GM12878 (cell line): ENCODE results near the gene MEN1. TPM values are rescaled to one million over a fixed set of nuclear protein-coding genes. Genes with fewer than 3 reads are reported as not detected.

Experiments
- ATAC-seq: fragments of 200-7000 bp; cut with Tn5 transposase; 3 replicates; pipeline ENCODE4 v1.9.1; 2020; ENCODE audit warnings: mild to moderate bottlenecking, moderate library complexity
- BruUV-seq: library from RNA; stranded (reverse); fragments of 400-500 nt; replicated peaks from 2 replicates; lab custom pipeline; 2021; lab: Mats Ljungman, UMichigan
- CTCF ChIA-PET: fragments of 300-600 bp; sonication (Branson Sonifier 250); formaldehyde crosslinking; extraction: SDS; loops from one replicate; lab custom pipeline; 2021; ENCODE audit warnings: inconsistent platforms; lab: Yijun Ruan, JAX
- POLR2A ChIA-PET: fragments of 350-600 bp; formaldehyde crosslinking; extraction: SDS; loops from one replicate; lab custom pipeline; 2021; ENCODE audit warnings: inconsistent platforms; lab: Charles Lee
- RAD21 ChIA-PET: fragments of 300-600 bp; sonication (Branson Sonifier 250); formaldehyde crosslinking; loops from one replicate; lab custom pipeline; 2023; ENCODE audit warnings: antibody characterized with exemption; ENCODE audit not compliant: unreplicated experiment; lab: Charles Lee
- SMC1A ChIA-PET: fragments of 300-600 bp; sonication (Branson Sonifier 250); formaldehyde crosslinking; loops from one replicate; lab custom pipeline; 2023; ENCODE audit not compliant: unreplicated experiment, uncharacterized antibody; lab: Charles Lee
- DNase-seq: peaks from one replicate; pipeline ENCODE4 v3.0.0-alpha.2; 2011; ENCODE audit warnings: low read depth, low spot score
- FAIRE-seq: peaks from 3 replicates; lab custom pipeline; 2011; peaks lifted over from hg19 to GRCh38; lab: Jason Lieb, UNC
- H2AFZ ChIP-seq: 2 replicates; pipeline ENCODE4 v1.6.0; 2011; ENCODE audit warnings: low read depth, low read length, control low read depth; ENCODE audit not compliant: control insufficient read depth
- H3K27ac ChIP-seq: 2 replicates; pipeline ENCODE4 v1.5.1; 2011; ENCODE audit warnings: control low read depth; ENCODE audit not compliant: control insufficient read depth, insufficient read depth
- H3K27me3 ChIP-seq, 2 experiments: replicated peaks in 1 of 2; 2 replicates each; pipeline versions ENCODE4 v1.6.0 to v1.6.1; 2011; ENCODE audit warnings: low read length in 1 of 2; ENCODE audit not compliant: control insufficient read depth in 2 of 2, insufficient read depth in 2 of 2
- H3K36me3 ChIP-seq, 2 experiments: 2 replicates each; pipeline ENCODE4 v1.5.1; 2011; ENCODE audit warnings: low read length in 1 of 2; ENCODE audit not compliant: control insufficient read depth in 2 of 2, insufficient read depth in 2 of 2
- H3K4me1 ChIP-seq: 2 replicates; pipeline ENCODE4 v1.6.1; 2011; ENCODE audit warnings: mild to moderate bottlenecking, low read length, moderate library complexity, mixed read lengths; ENCODE audit not compliant: control insufficient read depth, insufficient read depth
- H3K4me2 ChIP-seq: 2 replicates; pipeline ENCODE4 v1.6.0; 2011; ENCODE audit warnings: control low read depth; ENCODE audit not compliant: control insufficient read depth, insufficient read depth
- H3K4me3 ChIP-seq: fragments of 200-600 bp; sonication (generic); 2 replicates; pipeline ENCODE4 v1.5.1; 2016
- H3K79me2 ChIP-seq: 2 replicates; pipeline ENCODE4 v1.6.0; 2011; ENCODE audit warnings: low read length; ENCODE audit not compliant: control insufficient read depth, insufficient read depth
- H3K9ac ChIP-seq: 2 replicates; pipeline ENCODE4 v1.8.0; 2011; ENCODE audit warnings: low read length, control low read depth, mixed read lengths; ENCODE audit not compliant: control insufficient read depth, insufficient read depth
- H3K9me3 ChIP-seq: replicated peaks from 3 replicates; pipeline ENCODE4 v1.5.1; 2011; ENCODE audit warnings: mild to moderate bottlenecking, low read length; ENCODE audit not compliant: control insufficient read depth, insufficient read depth
- H4K20me1 ChIP-seq: 2 replicates; pipeline ENCODE4 v1.6.0; 2011; ENCODE audit not compliant: control insufficient read depth, insufficient read depth
- BACH1 ChIP-seq: fragments of 450-650 bp; IDR thresholded peaks from 2 replicates; pipeline ENCODE4 v1.6.1; 2017; ENCODE audit warnings: mild to moderate bottlenecking, borderline replicate concordance
- EED ChIP-seq: sonication (generic); IDR thresholded peaks from 2 replicates; pipeline ENCODE4 v1.6.1; 2016; ENCODE audit warnings: antibody characterized with exemption, low read depth
- ESRRA ChIP-seq: IDR thresholded peaks from 2 replicates; pipeline ENCODE4 v1.6.1; 2012; ENCODE audit warnings: mild to moderate bottlenecking, low read length, improper control_type of control experiment
- ETV6 ChIP-seq, 2 experiments: fragments of 450-650 bp in 1 of 2; IDR thresholded peaks in 1 of 2; conservative IDR thresholded peaks in 1 of 2; 2 replicates each; pipeline ENCODE4 v1.6.1; 2014; ENCODE audit warnings: antibody characterized with exemption in 1 of 2, borderline replicate concordance in 1 of 2, low read depth in 1 of 2, mild to moderate bottlenecking in 1 of 2, moderate library complexity in 1 of 2
- EZH2 ChIP-seq: IDR thresholded peaks from 2 replicates; pipeline ENCODE4 v1.6.1; 2012; ENCODE audit warnings: low read depth, mild to moderate bottlenecking, control low read depth, inconsistent platforms, low read length, borderline replicate concordance; ENCODE audit not compliant: control insufficient read depth
- IKZF1 ChIP-seq: fragments of 450-650 bp; conservative IDR thresholded peaks from 2 replicates; pipeline ENCODE4 v1.6.1; 2017; ENCODE audit warnings: antibody characterized with exemption, mild to moderate bottlenecking
- JUNB ChIP-seq: IDR thresholded peaks from 2 replicates; pipeline ENCODE4 v1.6.1; 2016; ENCODE audit warnings: antibody characterized with exemption, mild to moderate bottlenecking
- KDM1A ChIP-seq: fragments of 200-600 bp; sonication (generic); IDR thresholded peaks from 2 replicates; pipeline ENCODE4 v1.6.1; 2016; ENCODE audit warnings: borderline replicate concordance
- LARP7 ChIP-seq: fragments of 450-650 bp; IDR thresholded peaks from 2 replicates; pipeline ENCODE4 v1.6.1; 2017; ENCODE audit warnings: mild to moderate bottlenecking
- NBN ChIP-seq: fragments of 450-650 bp; IDR thresholded peaks from 2 replicates; pipeline ENCODE4 v1.6.1; 2016
- RCOR1 ChIP-seq: conservative IDR thresholded peaks from 2 replicates; pipeline ENCODE4 v1.6.1; 2012; ENCODE audit warnings: low read depth, low read length, improper control_type of control experiment
- SIN3A ChIP-seq: IDR thresholded peaks from 2 replicates; pipeline ENCODE4 v1.6.1; 2012; ENCODE audit warnings: low read depth, low read length, improper control_type of control experiment
- ZNF274 ChIP-seq: IDR thresholded peaks from one replicate; pipeline ENCODE4 v1.8.0; 2011; ENCODE audit not compliant: insufficient read length, insufficient read depth
- WGBS: methylation state at CpG from one replicate; pipeline ENCODE4 v1.1.6; 2016; ENCODE audit warnings: low lambda C conversion rate; ENCODE audit not compliant: insufficient replicate concordance, insufficient coverage; ENCODE audit errors: missing lambda C conversion rate; 5-methylcytosine and 5-hydroxymethylcytosine counted together
- in situ Hi-C: fragments of 300-500 bp; cut with MboI; formaldehyde crosslinking; loops from 9 replicates; pipeline ENCODE4 v1.14.3; 2018; ENCODE audit warnings: mixed read lengths
- intact Hi-C: fragments of 100-400 bp; cut with micrococcal nuclease; formaldehyde crosslinking; loops from one replicate; pipeline ENCODE4 v1.14.2; 2022; ENCODE audit not compliant: unreplicated experiment
- polyA plus RNA-seq, 11 experiments: library from polyadenylated mRNA; depleted of rRNA in 4 of 11; unstranded in 6 of 11; stranded (reverse) in 5 of 11; fragments of >200 nt; fragmentation: Nextera tagmentation in 4 of 11; fragmentation: Illumina TruSeq in 1 of 11; extraction: Ambion mirVana in 4 of 11; extraction: Trizol in 1 of 11; gene quantifications; 1 replicate in 1 of 11; 2 replicates in 10 of 11; pipeline versions ENCODE4 v1.2.1 to v1.2.3, GENCODE V29; 2011 to 2016; ENCODE audit warnings: inconsistent platforms in 2 of 11, missing spikeins in 2 of 11, low read depth in 1 of 11
- total RNA-seq, 4 experiments: library from RNA; depleted of rRNA in 3 of 4; stranded (reverse); fragments of >200 nt in 3 of 4; fragmentation: Illumina TruSeq in 1 of 4; extraction: Trizol in 1 of 4; gene quantifications; 2 replicates each; pipeline versions ENCODE4 v1.2.1 to v1.2.3, GENCODE V29; 2013 to 2021
- TF ChIP-seq, protein P1 (sequence below): IDR thresholded peaks from 2 replicates; pipeline ENCODE4 v1.6.1; 2011; ENCODE audit warnings: low read depth, low read length, improper control_type of control experiment, borderline replicate concordance
- TF ChIP-seq, protein P2 (sequence below): fragments of 450-650 bp; IDR thresholded peaks from 2 replicates; pipeline ENCODE4 v1.6.1; 2018; ENCODE audit warnings: borderline replicate concordance, mild to moderate bottlenecking; ENCODE audit not compliant: partially characterized antibody

MEN1 gene
- total and polyA plus RNA-seq, 10 of the 15 experiments (the other 5 are each of a cell fraction or from before 2014, with no cell fraction given) = 2.5 to 39.7 (median 20.7) TPM

DNA sequence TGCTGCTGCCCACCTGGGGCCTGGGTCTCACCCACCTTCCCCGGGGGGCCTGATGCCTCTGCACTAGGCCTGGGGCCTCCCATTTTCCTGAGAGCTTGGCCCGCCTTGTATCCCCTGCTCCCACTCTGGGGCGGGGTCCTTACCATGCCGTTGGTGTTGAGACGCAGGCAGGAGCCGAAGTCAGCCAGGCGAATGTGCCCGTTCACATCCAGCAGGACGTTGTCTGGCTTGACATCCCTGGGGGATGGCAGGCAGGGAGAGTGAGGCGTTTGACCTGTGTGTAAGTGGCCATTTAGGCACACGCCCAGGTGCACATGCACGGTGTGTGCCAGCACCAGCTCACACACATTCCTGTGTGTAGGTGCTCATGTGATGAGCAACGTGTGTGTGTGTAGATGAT is 29.0 kb upstream of the MEN1 start:
- Histone ChIP-seq H3K27me3 (no peaks in the 10 kb centered on the region), H3K36me3 (no peaks in the 10 kb centered on the region), H3K27ac (no peak overlapping the region), H3K4me3 (no peak overlapping the region), H3K9me3 (no peaks in the 10 kb centered on the region), H3K9ac (no peak overlapping the region), H3K4me1 (peaks cover 7% of the 10 kb centered on the region), H3K79me2 (no peaks in the 10 kb centered on the region), H2AFZ (no peak overlapping the region), H3K4me2 (no peak overlapping the region), H4K20me1 (no peaks in the 10 kb centered on the region)
- 63% methylated on average over 13 of the region's 13 CpGs for WGBS
- intact Hi-C loops (no loop called here), in situ Hi-C loops (no loop called here)
- ChIA-PET CTCF (interaction anchor here (0.6 to 1.6 kb wide), 3 partner anchors 9 to 477 kb away, joined by 3 to 4 read pairs (median 4); no protein-coding TSS in a partner anchor), POLR2A (no interaction called here), SMC1A (interaction anchor here (1.0 kb wide), 1 partner anchor 25 kb away, joined by 3 read pairs; no protein-coding TSS in a partner anchor), RAD21 (no interaction called here)
- no TSS peak for BruUV-seq
- DNase-seq (no peak), FAIRE-seq (no peak), ATAC-seq (no peak)
- TF ChIP-seq EZH2 (no peak), SIN3A (no peak), JUNB (no peak), KDM1A (no peak), IKZF1 (no peak), NBN (no peak), ETV6 (conservative IDR thresholded peaks at IDR 0.05 in 1 of 2, IDR thresholded peaks at IDR 0.05 in 1 of 2; ENCODE audit: borderline replicate concordance in 1 of 2, low read depth in 1 of 2) (no peak), RCOR1 (no peak), BACH1 (no peak), EED (no peak), LARP7 (no peak), ESRRA (no peak), ZNF274 (no peak)
- TF ChIP-seq, protein P1, sequence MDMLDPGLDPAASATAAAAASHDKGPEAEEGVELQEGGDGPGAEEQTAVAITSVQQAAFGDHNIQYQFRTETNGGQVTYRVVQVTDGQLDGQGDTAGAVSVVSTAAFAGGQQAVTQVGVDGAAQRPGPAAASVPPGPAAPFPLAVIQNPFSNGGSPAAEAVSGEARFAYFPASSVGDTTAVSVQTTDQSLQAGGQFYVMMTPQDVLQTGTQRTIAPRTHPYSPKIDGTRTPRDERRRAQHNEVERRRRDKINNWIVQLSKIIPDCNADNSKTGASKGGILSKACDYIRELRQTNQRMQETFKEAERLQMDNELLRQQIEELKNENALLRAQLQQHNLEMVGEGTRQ = no peak
- TF ChIP-seq, protein P2, sequence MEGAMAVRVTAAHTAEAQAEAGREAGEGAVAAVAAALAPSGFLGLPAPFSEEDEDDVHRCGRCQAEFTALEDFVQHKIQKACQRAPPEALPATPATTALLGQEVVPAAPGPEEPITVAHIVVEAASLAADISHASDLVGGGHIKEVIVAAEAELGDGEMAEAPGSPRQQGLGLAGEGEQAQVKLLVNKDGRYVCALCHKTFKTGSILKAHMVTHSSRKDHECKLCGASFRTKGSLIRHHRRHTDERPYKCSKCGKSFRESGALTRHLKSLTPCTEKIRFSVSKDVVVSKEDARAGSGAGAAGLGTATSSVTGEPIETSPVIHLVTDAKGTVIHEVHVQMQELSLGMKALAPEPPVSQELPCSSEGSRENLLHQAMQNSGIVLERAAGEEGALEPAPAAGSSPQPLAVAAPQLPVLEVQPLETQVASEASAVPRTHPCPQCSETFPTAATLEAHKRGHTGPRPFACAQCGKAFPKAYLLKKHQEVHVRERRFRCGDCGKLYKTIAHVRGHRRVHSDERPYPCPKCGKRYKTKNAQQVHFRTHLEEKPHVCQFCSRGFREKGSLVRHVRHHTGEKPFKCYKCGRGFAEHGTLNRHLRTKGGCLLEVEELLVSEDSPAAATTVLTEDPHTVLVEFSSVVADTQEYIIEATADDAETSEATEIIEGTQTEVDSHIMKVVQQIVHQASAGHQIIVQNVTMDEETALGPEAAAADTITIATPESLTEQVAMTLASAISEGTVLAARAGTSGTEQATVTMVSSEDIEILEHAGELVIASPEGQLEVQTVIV = no peak
